Panc1 (cell line): ENCODE results near the gene RNF213. TPM values are rescaled to one million over a fixed set of nuclear protein-coding genes. Genes with fewer than 3 reads are reported as not detected.

Experiments
- ATAC-seq: fragments of 200-7000 bp; cut with Tn5 transposase; 2 replicates; pipeline ENCODE4 v1.9.1; 2020; ENCODE audit warnings: mild to moderate bottlenecking, moderate library complexity
- BruUV-seq: library from RNA; stranded (reverse); fragments of 400-500 nt; replicated peaks from 2 replicates; lab custom pipeline; 2021; lab: Mats Ljungman, UMichigan
- CTCF ChIA-PET: fragments of 300-600 bp; sonication (Branson Sonifier 250); formaldehyde crosslinking; loops from one replicate; lab custom pipeline; 2022; ENCODE audit warnings: antibody characterized with exemption; lab: Charles Lee
- POLR2A ChIA-PET: fragments of 300-600 bp; sonication (Branson Sonifier 250); formaldehyde crosslinking; loops from one replicate; lab custom pipeline; 2022; ENCODE audit warnings: antibody characterized with exemption; lab: Charles Lee
- DNase-seq: peaks from one replicate; pipeline ENCODE4 v3.0.0-alpha.2; 2010; ENCODE audit warnings: low read depth, low spot score
- H3K27ac ChIP-seq: 2 replicates; pipeline ENCODE4 v1.5.1; 2011; ENCODE audit warnings: mild to moderate bottlenecking, low read length, inconsistent platforms
- H3K27me3 ChIP-seq: fragments of 200-500 bp; sonication (Bioruptor generic); 2 replicates; pipeline ENCODE4 v1.6.0; 2014; ENCODE audit warnings: low read length, inconsistent platforms; ENCODE audit not compliant: control insufficient read depth, insufficient read depth
- H3K36me3 ChIP-seq: fragments of 200-500 bp; sonication (Bioruptor generic); 2 replicates; pipeline ENCODE4 v1.5.1; 2014; ENCODE audit warnings: inconsistent platforms, mild to moderate bottlenecking, low read length, moderate library complexity; ENCODE audit not compliant: control insufficient read depth, insufficient read depth
- H3K4me1 ChIP-seq: 2 replicates; pipeline ENCODE4 v1.5.1; 2011; ENCODE audit warnings: inconsistent platforms, mild to moderate bottlenecking, low read length, moderate library complexity; ENCODE audit not compliant: control insufficient read depth, insufficient read depth
- H3K4me3 ChIP-seq, 2 experiments: 2 replicates each; pipeline ENCODE4 v1.5.1; 2011 to 2012; ENCODE audit warnings: low read depth in 2 of 2, low read length in 2 of 2, mild to moderate bottlenecking in 2 of 2, inconsistent platforms in 1 of 2, moderate library complexity in 1 of 2
- H3K9me3 ChIP-seq: fragments of 200-500 bp; sonication (Bioruptor generic); 2 replicates; pipeline ENCODE4 v1.5.1; 2014; ENCODE audit warnings: low read depth, mild to moderate bottlenecking, inconsistent platforms, low read length, moderate library complexity; ENCODE audit not compliant: control insufficient read depth, insufficient read depth
- POLR2AphosphoS5 ChIP-seq: IDR thresholded peaks from 2 replicates; pipeline ENCODE4 v1.6.1; 2012; ENCODE audit warnings: mild to moderate bottlenecking, low read depth, low read length, moderate library complexity
- SIN3A ChIP-seq: IDR thresholded peaks from 2 replicates; pipeline ENCODE4 v1.6.1; 2012; ENCODE audit warnings: low read depth, mild to moderate bottlenecking, low read length, moderate library complexity, borderline replicate concordance; ENCODE audit not compliant: insufficient read depth
- TCF7L2 ChIP-seq: IDR thresholded peaks from 2 replicates; pipeline ENCODE4 v1.6.1; 2011; ENCODE audit warnings: mild to moderate bottlenecking, low read depth, low read length, inconsistent platforms
- in situ Hi-C: cut with HindIII; loops from 2 replicates; pipeline ENCODE4 v1.10.0; 2016; ENCODE audit warnings: low sequenced_read_pairs, low pct_unique_long_range_greater_than_20kb
- intact Hi-C: fragments of 100-400 bp; cut with micrococcal nuclease; formaldehyde crosslinking; loops from one replicate; pipeline ENCODE4 v1.10.0; 2022; ENCODE audit not compliant: unreplicated experiment
- total RNA-seq: library from RNA; stranded (reverse); gene quantifications from one replicate; pipeline ENCODE4 v1.2.1, GENCODE V29; 2021; ENCODE audit not compliant: unreplicated experiment
- TF ChIP-seq, protein P1 (sequence below), 2 experiments: IDR thresholded peaks; 2 replicates each; pipeline ENCODE4 v1.6.1; 2011 to 2012; ENCODE audit warnings: low read depth in 2 of 2, control low read depth in 1 of 2, low read length in 1 of 2, mild to moderate bottlenecking in 1 of 2, moderate library complexity in 1 of 2; ENCODE audit not compliant: insufficient read depth in 1 of 2
- TF ChIP-seq, protein P2 (sequence below): fragments of 450-650 bp; IDR thresholded peaks from 2 replicates; pipeline ENCODE4 v1.5.1; 2017; ENCODE audit warnings: mild to moderate bottlenecking

The RNF213 gene
- total RNA-seq, 1 experiment from 2014 or later = 230 TPM

GRCh38 chr17:80379348-80379747 lies 118.7 kb downstream of the RNF213 start:
- H3K9me3 ChIP-seq = no peaks in the 10 kb centered on the region
- intact Hi-C loops = no loop called here
- peaks cover 71% of the 10 kb centered on the region for H3K36me3 ChIP-seq
- ChIA-PET CTCF (no interaction called here), POLR2A (no interaction called here)
- TF ChIP-seq SIN3A (no peak), POLR2AphosphoS5 (0 out of 2 replicates have a peak, but pooled peaks have one; percentile 23)
- TF ChIP-seq, protein P1, sequence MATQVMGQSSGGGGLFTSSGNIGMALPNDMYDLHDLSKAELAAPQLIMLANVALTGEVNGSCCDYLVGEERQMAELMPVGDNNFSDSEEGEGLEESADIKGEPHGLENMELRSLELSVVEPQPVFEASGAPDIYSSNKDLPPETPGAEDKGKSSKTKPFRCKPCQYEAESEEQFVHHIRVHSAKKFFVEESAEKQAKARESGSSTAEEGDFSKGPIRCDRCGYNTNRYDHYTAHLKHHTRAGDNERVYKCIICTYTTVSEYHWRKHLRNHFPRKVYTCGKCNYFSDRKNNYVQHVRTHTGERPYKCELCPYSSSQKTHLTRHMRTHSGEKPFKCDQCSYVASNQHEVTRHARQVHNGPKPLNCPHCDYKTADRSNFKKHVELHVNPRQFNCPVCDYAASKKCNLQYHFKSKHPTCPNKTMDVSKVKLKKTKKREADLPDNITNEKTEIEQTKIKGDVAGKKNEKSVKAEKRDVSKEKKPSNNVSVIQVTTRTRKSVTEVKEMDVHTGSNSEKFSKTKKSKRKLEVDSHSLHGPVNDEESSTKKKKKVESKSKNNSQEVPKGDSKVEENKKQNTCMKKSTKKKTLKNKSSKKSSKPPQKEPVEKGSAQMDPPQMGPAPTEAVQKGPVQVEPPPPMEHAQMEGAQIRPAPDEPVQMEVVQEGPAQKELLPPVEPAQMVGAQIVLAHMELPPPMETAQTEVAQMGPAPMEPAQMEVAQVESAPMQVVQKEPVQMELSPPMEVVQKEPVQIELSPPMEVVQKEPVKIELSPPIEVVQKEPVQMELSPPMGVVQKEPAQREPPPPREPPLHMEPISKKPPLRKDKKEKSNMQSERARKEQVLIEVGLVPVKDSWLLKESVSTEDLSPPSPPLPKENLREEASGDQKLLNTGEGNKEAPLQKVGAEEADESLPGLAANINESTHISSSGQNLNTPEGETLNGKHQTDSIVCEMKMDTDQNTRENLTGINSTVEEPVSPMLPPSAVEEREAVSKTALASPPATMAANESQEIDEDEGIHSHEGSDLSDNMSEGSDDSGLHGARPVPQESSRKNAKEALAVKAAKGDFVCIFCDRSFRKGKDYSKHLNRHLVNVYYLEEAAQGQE (IDR thresholded peaks at IDR 0.05; ENCODE audit: insufficient read depth in 1 of 2, low read depth in 2 of 2, low read length in 1 of 2) = no peak
- no TSS peak for BruUV-seq
- in situ Hi-C loops = no loop called here
- no peak overlapping the region for H3K4me3 ChIP-seq
- no peak overlapping the region for H3K27ac ChIP-seq
- H3K4me1 ChIP-seq = no peaks in the 10 kb centered on the region
- H3K27me3 ChIP-seq = no peaks in the 10 kb centered on the region
- ATAC-seq (no peak), DNase-seq (no peak)

DNA sequence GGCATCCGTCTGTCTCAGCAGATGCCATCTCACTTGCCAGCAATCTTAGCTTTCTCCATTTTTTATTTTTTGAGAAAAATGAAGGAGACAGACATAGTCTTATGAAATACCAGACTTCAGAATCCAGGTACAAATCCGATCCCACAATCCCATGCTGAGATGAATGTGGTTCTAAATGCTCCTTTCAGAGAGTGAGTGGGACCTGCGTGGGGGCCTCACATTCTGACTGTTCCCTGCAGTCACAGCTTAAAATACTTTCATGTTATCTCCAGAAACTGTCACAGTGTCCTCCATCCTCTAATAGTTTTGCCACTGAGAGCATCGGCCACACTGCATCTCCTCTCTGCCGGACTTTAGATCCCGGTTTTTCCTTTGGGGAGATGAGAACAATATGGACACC lies 119.4 kb downstream of the RNF213 start:
- CTCF ChIA-PET = no interaction called here
- TF ChIP-seq, protein P2, sequence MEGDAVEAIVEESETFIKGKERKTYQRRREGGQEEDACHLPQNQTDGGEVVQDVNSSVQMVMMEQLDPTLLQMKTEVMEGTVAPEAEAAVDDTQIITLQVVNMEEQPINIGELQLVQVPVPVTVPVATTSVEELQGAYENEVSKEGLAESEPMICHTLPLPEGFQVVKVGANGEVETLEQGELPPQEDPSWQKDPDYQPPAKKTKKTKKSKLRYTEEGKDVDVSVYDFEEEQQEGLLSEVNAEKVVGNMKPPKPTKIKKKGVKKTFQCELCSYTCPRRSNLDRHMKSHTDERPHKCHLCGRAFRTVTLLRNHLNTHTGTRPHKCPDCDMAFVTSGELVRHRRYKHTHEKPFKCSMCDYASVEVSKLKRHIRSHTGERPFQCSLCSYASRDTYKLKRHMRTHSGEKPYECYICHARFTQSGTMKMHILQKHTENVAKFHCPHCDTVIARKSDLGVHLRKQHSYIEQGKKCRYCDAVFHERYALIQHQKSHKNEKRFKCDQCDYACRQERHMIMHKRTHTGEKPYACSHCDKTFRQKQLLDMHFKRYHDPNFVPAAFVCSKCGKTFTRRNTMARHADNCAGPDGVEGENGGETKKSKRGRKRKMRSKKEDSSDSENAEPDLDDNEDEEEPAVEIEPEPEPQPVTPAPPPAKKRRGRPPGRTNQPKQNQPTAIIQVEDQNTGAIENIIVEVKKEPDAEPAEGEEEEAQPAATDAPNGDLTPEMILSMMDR = no peak
- TF ChIP-seq, protein P1 (IDR thresholded peaks at IDR 0.05; ENCODE audit: insufficient read depth in 1 of 2, low read depth in 2 of 2, low read length in 1 of 2) = no peak
- TF ChIP-seq POLR2AphosphoS5 = no peak
- no peak for TF ChIP-seq SIN3A
- TF ChIP-seq TCF7L2 = no peak
- no peaks in the 10 kb centered on the region for H3K9me3 ChIP-seq
- ATAC-seq = no peak
- no peaks in the 10 kb centered on the region for H3K27me3 ChIP-seq
- DNase-seq = no peak
- no peak overlapping the region for H3K27ac ChIP-seq
- in situ Hi-C loops (no loop called here), intact Hi-C loops (no loop called here)
- POLR2A ChIA-PET = no interaction called here
- BruUV-seq = TSS peak; percentile 19
- peaks cover 65% of the 10 kb centered on the region for H3K36me3 ChIP-seq
- H3K4me3 ChIP-seq = no peak overlapping the region
- no peaks in the 10 kb centered on the region for H3K4me1 ChIP-seq
